Fibroblast of the aortic adventitia (primary cell): ENCODE data around the gene DNAJC16. TPM values are rescaled to one million over a fixed set of nuclear protein-coding genes. Genes with fewer than 3 reads are reported as not detected.

Experiments used
- DNase-seq: peaks from one replicate; pipeline ENCODE4 v3.0.0-alpha.2; 2010; ENCODE audit warnings: low read depth
- H3K4me3 ChIP-seq: 2 replicates; pipeline ENCODE4 v1.5.1; 2011; ENCODE audit warnings: low read depth, mild to moderate bottlenecking, control low read depth, low read length, moderate library complexity
- CTCF ChIP-seq: IDR thresholded peaks from 2 replicates; pipeline ENCODE4 v1.5.1; 2011; ENCODE audit warnings: mild to moderate bottlenecking, low read length, control low read depth, inconsistent platforms; ENCODE audit not compliant: insufficient read depth
- total RNA-seq: library from RNA; depleted of rRNA; stranded (reverse); fragments of >200 nt; gene quantifications from 2 replicates; pipeline ENCODE4 v1.2.3, GENCODE V29; 2012; ENCODE audit warnings: low replicate concordance

Gene DNAJC16
- total RNA-seq, 1 donor = 20.0 TPM

GRCh38 chr1:15609631-15610030, 83.0 kb downstream of the DNAJC16 start:
- no peak for DNase-seq
- no peak for TF ChIP-seq CTCF
- H3K4me3 ChIP-seq = no peak overlapping the region

- no peak for DNase-seq
Measured at GRCh38 chr1:15610167-15610566, 83.5 kb downstream of the DNAJC16 start.

GRCh38 chr1:15616373-15617172, 89.9 kb downstream of the DNAJC16 start:
- DNase-seq = no peak
- H3K4me3 ChIP-seq = peak overlapping the region; percentile 66
- no peak for TF ChIP-seq CTCF

More at GRCh38 chr1:15610167-15610566, 83.5 kb downstream of the DNAJC16 start:
- H3K4me3 ChIP-seq = no peak overlapping the region
- TF ChIP-seq CTCF = no peak

- peak within 1 kb of the TSS; percentile 97 for H3K4me3 ChIP-seq
- DNase-seq = peak; percentile 96
- no peak for TF ChIP-seq CTCF
Measured at GRCh38 chr1:15617173-15618076, 90.8 kb downstream of the DNAJC16 start, which contains the start of gene DDI2. Gene DDI2 (plus strand): TSS chr1:15617458. CDS start chr1:15617671, 213 bp downstream.

- H3K4me3 ChIP-seq = peak overlapping the region; percentile 97
- no peak for DNase-seq
- TF ChIP-seq CTCF = no peak
Measured at GRCh38 chr1:15618077-15618654, 91.5 kb downstream of the DNAJC16 start.

- peak overlapping the region; percentile 97 for H3K4me3 ChIP-seq
- peak; percentile 66 for DNase-seq
- no peak for TF ChIP-seq CTCF
Measured at GRCh38 chr1:15618655-15619525, 92.2 kb downstream of the DNAJC16 start.
